ENCODE measurements around the gene ELP4. TPM values are rescaled to one million over a fixed set of nuclear protein-coding genes. Genes with fewer than 3 reads are reported as not detected.
"Not testable (repeated sequence)": the region's sequence is repeated elsewhere in the genome, so short reads cannot be mapped to it uniquely, and the experiment has no call there.

Gene ELP4
- total and polyA plus RNA-seq, 3 experiments from 2014 or later: 18.4 to 23.2 (median 20.5) TPM

GRCh38 chr11:31558001-31558400 lies 48.4 kb downstream of the ELP4 start:
- ChIA-PET POLR2A (no interaction called here), CTCF (no interaction called here)
- no peak overlapping the region for H3K4me3 Mint-ChIP-seq
- no peak overlapping the region for H3K27ac Mint-ChIP-seq
- H3K9me3 ChIP-seq (ENCODE audit: low read length): no peaks in the 10 kb centered on the region
- DNase-seq: no peak
- H3K27me3 Mint-ChIP-seq: no peaks in the 10 kb centered on the region
- no peaks in the 10 kb centered on the region for H3K4me1 Mint-ChIP-seq
- H3K9me3 Mint-ChIP-seq: no peaks in the 10 kb centered on the region
- peaks cover 0 to 1% (median 0%) of the 10 kb centered on the region in 3 donors for H3K36me3 Mint-ChIP-seq
- H3K4me1 ChIP-seq (ENCODE audit: insufficient read depth, low read length): no peaks in the 10 kb centered on the region
- no peaks in the 10 kb centered on the region for H3K36me3 ChIP-seq (ENCODE audit: insufficient read depth, low read length)
- no peak overlapping the region for H3K4me3 ChIP-seq (ENCODE audit: low read length)
- no peaks in the 10 kb centered on the region for H3K27me3 ChIP-seq (ENCODE audit: insufficient read depth, low read length, poor library complexity, severe bottlenecking)
- H3K27ac ChIP-seq (ENCODE audit: low read depth, low read length): no peak overlapping the region

DNA sequence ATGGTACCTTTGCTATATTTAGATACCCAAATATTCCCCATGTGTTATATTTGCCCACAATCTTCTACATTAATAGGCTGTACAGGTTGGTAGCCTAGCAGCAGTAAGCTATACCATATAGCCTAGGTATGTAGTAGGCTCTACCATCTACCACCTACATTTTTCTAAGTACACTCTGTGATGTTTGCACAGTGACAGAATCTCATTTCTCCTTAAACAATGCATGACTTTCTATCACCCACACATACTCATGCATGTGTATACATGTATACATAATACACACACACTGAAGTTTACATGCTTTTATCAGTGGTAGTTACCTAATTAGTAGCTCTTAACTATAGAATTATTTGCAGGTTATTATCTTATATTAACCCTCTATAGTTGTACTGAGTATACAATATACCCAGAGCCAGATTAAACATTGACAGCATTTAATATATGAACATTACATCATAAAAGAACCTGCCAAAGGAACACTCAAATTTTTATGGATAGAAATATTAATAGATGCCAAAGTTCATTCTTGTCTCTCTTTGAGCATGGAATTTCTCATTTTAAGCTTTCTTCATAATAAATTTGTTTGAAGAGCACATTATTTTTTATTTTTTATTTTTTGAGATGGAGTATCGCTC lies 51.4 kb downstream of the ELP4 start:
- no peaks in the 10 kb centered on the region for H3K9me3 ChIP-seq (ENCODE audit: low read length)
- H3K27ac Mint-ChIP-seq: no peak overlapping the region
- H3K27ac ChIP-seq (ENCODE audit: low read depth, low read length): no peak overlapping the region
- H3K27me3 Mint-ChIP-seq: no peaks in the 10 kb centered on the region
- H3K4me1 ChIP-seq (ENCODE audit: insufficient read depth, low read length): no peaks in the 10 kb centered on the region
- no peaks in the 10 kb centered on the region for H3K4me1 Mint-ChIP-seq
- H3K4me3 Mint-ChIP-seq: no peak overlapping the region
- no peaks in the 10 kb centered on the region for H3K36me3 ChIP-seq (ENCODE audit: insufficient read depth, low read length)
- POLR2A ChIA-PET: no interaction called here
- H3K27me3 ChIP-seq (ENCODE audit: insufficient read depth, low read length, poor library complexity, severe bottlenecking): no peaks in the 10 kb centered on the region
- CTCF ChIA-PET: no interaction called here
- peaks cover 0 to 6% (median 2%) of the 10 kb centered on the region in 5 donors for H3K9me3 Mint-ChIP-seq
- peaks cover 0 to 10% (median 3%) of the 10 kb centered on the region in 3 donors for H3K36me3 Mint-ChIP-seq
- no peak overlapping the region for H3K4me3 ChIP-seq (ENCODE audit: low read length)
- DNase-seq: no peak

DNA sequence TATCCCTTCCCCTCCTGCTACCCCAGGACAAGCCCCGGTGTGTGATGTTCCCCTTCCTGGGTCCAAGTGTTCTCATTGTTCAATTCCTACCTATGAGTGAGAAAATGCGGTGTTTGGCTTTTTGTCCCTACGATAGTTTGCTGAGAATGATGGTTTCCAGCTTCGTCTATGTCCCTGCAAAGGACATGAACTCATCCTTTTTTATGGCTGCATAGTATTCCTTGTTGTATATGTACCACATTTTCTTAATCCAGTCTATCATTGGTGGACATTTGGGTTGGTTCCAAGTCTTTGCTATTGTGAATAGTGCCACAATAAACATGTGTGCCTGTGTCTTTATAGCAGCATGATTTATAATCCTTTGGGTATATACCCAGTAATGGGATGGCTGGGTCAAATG lies 55.0 kb downstream of the ELP4 start:
- H3K4me3 Mint-ChIP-seq; H3K4me3 ChIP-seq (ENCODE audit: low read length); H3K27me3 Mint-ChIP-seq; H3K4me1 ChIP-seq (ENCODE audit: insufficient read depth, low read length); H3K9me3 ChIP-seq (ENCODE audit: low read length); H3K36me3 ChIP-seq (ENCODE audit: insufficient read depth, low read length); H3K4me1 Mint-ChIP-seq; POLR2A ChIA-PET; H3K27ac Mint-ChIP-seq; H3K27me3 ChIP-seq (ENCODE audit: insufficient read depth, low read length, poor library complexity, severe bottlenecking); CTCF ChIA-PET; DNase-seq; H3K27ac ChIP-seq (ENCODE audit: low read depth, low read length): not testable (repeated sequence)
- H3K36me3 Mint-ChIP-seq: peaks cover 6 to 39% (median 17%) of the 10 kb centered on the region in 3 donors
- H3K9me3 Mint-ChIP-seq: peaks cover 0 to 17% (median 2%) of the 10 kb centered on the region in 5 donors

GRCh38 chr11:31574133-31574532 lies 64.6 kb downstream of the ELP4 start:
- H3K27me3 ChIP-seq (ENCODE audit: insufficient read depth, low read length, poor library complexity, severe bottlenecking); CTCF ChIA-PET; DNase-seq; H3K36me3 ChIP-seq (ENCODE audit: insufficient read depth, low read length); H3K27ac ChIP-seq (ENCODE audit: low read depth, low read length); H3K27ac Mint-ChIP-seq; H3K9me3 ChIP-seq (ENCODE audit: low read length); H3K27me3 Mint-ChIP-seq; H3K4me3 Mint-ChIP-seq; POLR2A ChIA-PET; H3K4me3 ChIP-seq (ENCODE audit: low read length); H3K4me1 ChIP-seq (ENCODE audit: insufficient read depth, low read length); H3K4me1 Mint-ChIP-seq: not testable (repeated sequence)
- Mint-ChIP-seq H3K9me3 (peaks cover 11 to 36% (median 28%) of the 10 kb centered on the region in 5 donors), H3K36me3 (peaks cover 5 to 58% (median 5%) of the 10 kb centered on the region in 3 donors)

GRCh38 chr11:31575764-31576163 lies 66.2 kb downstream of the ELP4 start:
- DNase-seq; H3K27me3 Mint-ChIP-seq; POLR2A ChIA-PET; H3K27me3 ChIP-seq (ENCODE audit: insufficient read depth, low read length, poor library complexity, severe bottlenecking); H3K9me3 ChIP-seq (ENCODE audit: low read length); CTCF ChIA-PET; H3K4me3 Mint-ChIP-seq; H3K27ac ChIP-seq (ENCODE audit: low read depth, low read length); H3K4me1 ChIP-seq (ENCODE audit: insufficient read depth, low read length); H3K36me3 ChIP-seq (ENCODE audit: insufficient read depth, low read length); H3K4me3 ChIP-seq (ENCODE audit: low read length); H3K4me1 Mint-ChIP-seq: not testable (repeated sequence)
- peaks cover 2 to 51% (median 5%) of the 10 kb centered on the region in 3 donors for H3K36me3 Mint-ChIP-seq
- peak overlapping the region in 1 of 8 donors; percentile 37 for H3K27ac Mint-ChIP-seq
- peaks cover 11 to 36% (median 29%) of the 10 kb centered on the region in 5 donors for H3K9me3 Mint-ChIP-seq

GRCh38 chr11:31579412-31579811 lies 69.8 kb downstream of the ELP4 start:
- H3K4me3 Mint-ChIP-seq; DNase-seq; H3K27ac Mint-ChIP-seq; CTCF ChIA-PET; H3K4me3 ChIP-seq (ENCODE audit: low read length); H3K4me1 Mint-ChIP-seq; POLR2A ChIA-PET; H3K27me3 Mint-ChIP-seq; H3K27ac ChIP-seq (ENCODE audit: low read depth, low read length); H3K9me3 ChIP-seq (ENCODE audit: low read length); H3K4me1 ChIP-seq (ENCODE audit: insufficient read depth, low read length); H3K36me3 ChIP-seq (ENCODE audit: insufficient read depth, low read length); H3K27me3 ChIP-seq (ENCODE audit: insufficient read depth, low read length, poor library complexity, severe bottlenecking): not testable (repeated sequence)
- peaks cover 2 to 39% (median 4%) of the 10 kb centered on the region in 3 donors for H3K36me3 Mint-ChIP-seq
- peaks cover 11 to 33% (median 27%) of the 10 kb centered on the region in 5 donors for H3K9me3 Mint-ChIP-seq

DNA sequence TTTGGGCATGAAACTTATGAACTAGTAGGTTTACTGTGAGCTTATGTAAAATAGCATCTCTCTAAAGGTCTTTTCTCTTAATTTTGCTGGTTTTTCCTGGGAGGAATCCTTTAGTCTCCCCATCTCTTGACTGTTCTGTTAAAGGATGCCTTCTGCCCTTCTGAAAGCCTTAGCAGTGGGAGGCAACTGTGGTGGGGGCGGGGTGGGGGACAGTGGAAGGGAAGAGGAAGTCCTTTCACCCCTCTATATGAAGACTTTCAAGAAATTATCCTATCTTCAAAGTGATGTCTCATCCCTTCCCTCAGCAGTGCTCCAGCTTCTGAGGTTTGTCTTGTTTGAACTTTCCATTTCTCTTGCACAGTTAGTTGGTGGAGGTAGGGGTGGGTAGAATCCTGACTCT lies 73.1 kb downstream of the ELP4 start:
- Mint-ChIP-seq H3K4me3 (no peak overlapping the region), H3K27ac (no peak overlapping the region), H3K36me3 (peaks cover 5 to 16% (median 5%) of the 10 kb centered on the region in 3 donors), H3K9me3 (peaks cover 0 to 7% (median 5%) of the 10 kb centered on the region in 5 donors), H3K4me1 (peaks cover 6 to 7% (median 6%) of the 10 kb centered on the region in 3 donors), H3K27me3 (no peaks in the 10 kb centered on the region)
- Histone ChIP-seq H3K4me1 (ENCODE audit: insufficient read depth, low read length) (no peaks in the 10 kb centered on the region), H3K27ac (ENCODE audit: low read depth, low read length) (no peak overlapping the region), H3K9me3 (ENCODE audit: low read length) (no peaks in the 10 kb centered on the region), H3K4me3 (ENCODE audit: low read length) (no peak overlapping the region), H3K36me3 (ENCODE audit: insufficient read depth, low read length) (no peaks in the 10 kb centered on the region), H3K27me3 (ENCODE audit: insufficient read depth, low read length, poor library complexity, severe bottlenecking) (no peaks in the 10 kb centered on the region)
- no peak for DNase-seq
- ChIA-PET CTCF (no interaction called here), POLR2A (no interaction called here)

GRCh38 chr11:31598454-31598853 lies 88.9 kb downstream of the ELP4 start:
- no peak overlapping the region for H3K27ac ChIP-seq (ENCODE audit: low read depth, low read length)
- no peak overlapping the region for H3K4me3 ChIP-seq (ENCODE audit: low read length)
- H3K4me1 ChIP-seq (ENCODE audit: insufficient read depth, low read length): no peaks in the 10 kb centered on the region
- POLR2A ChIA-PET: no interaction called here
- Mint-ChIP-seq H3K27me3 (no peaks in the 10 kb centered on the region), H3K9me3 (no peaks in the 10 kb centered on the region), H3K4me3 (no peak overlapping the region), H3K36me3 (peaks cover 17 to 42% (median 18%) of the 10 kb centered on the region in 3 donors), H3K27ac (no peak overlapping the region), H3K4me1 (no peaks in the 10 kb centered on the region)
- CTCF ChIA-PET: no interaction called here
- DNase-seq: no peak
- H3K27me3 ChIP-seq (ENCODE audit: insufficient read depth, low read length, poor library complexity, severe bottlenecking): no peaks in the 10 kb centered on the region
- no peaks in the 10 kb centered on the region for H3K36me3 ChIP-seq (ENCODE audit: insufficient read depth, low read length)
- H3K9me3 ChIP-seq (ENCODE audit: low read length): no peaks in the 10 kb centered on the region

All from CD8-positive, alpha-beta memory T cell (primary cell).